ENCODE results near the gene SLC6A1.

SLC6A1 gene

GRCh38 chr3:10981031-10981430 lies 11.5 kb upstream of the SLC6A1 start:
- no peak overlapping the region for H3K4me3 ChIP-seq (replicated peaks; ENCODE audit: insufficient read depth, low read length)
- no peak overlapping the region for H3K27ac ChIP-seq (replicated peaks)
- peaks cover 2% of the 10 kb centered on the region for H3K27me3 ChIP-seq (ENCODE audit: insufficient read depth, poor library complexity, severe bottlenecking)
- no peak for TF ChIP-seq CTCF (IDR thresholded peaks at IDR 0.05; ENCODE audit: insufficient read depth, low read length)
- no peak for TF ChIP-seq SPI1 (IDR thresholded peaks at IDR 0.05; ENCODE audit: borderline replicate concordance, low read depth)
- no peak for TF ChIP-seq REST (IDR thresholded peaks at IDR 0.05; ENCODE audit: insufficient replicate concordance, low read depth)
- no peak for TF ChIP-seq GABPA (IDR thresholded peaks at IDR 0.05; ENCODE audit: low read depth)
- TF ChIP-seq POLR2AphosphoS5 (IDR thresholded peaks at IDR 0.05; ENCODE audit: low read depth): no peak
- DNase-seq (ENCODE audit: low read depth in 1 of 2, low spot score in 1 of 2): no peak

- no peak overlapping the region for H3K4me3 ChIP-seq (replicated peaks; ENCODE audit: insufficient read depth, low read length)
- no peak for DNase-seq (ENCODE audit: low read depth in 1 of 2, low spot score in 1 of 2)
- TF ChIP-seq SPI1 (IDR thresholded peaks at IDR 0.05; ENCODE audit: borderline replicate concordance, low read depth) (no peak), REST (IDR thresholded peaks at IDR 0.05; ENCODE audit: insufficient replicate concordance, low read depth) (no peak), CTCF (IDR thresholded peaks at IDR 0.05; ENCODE audit: insufficient read depth, low read length) (no peak), POLR2AphosphoS5 (IDR thresholded peaks at IDR 0.05; ENCODE audit: low read depth) (no peak), GABPA (IDR thresholded peaks at IDR 0.05; ENCODE audit: low read depth) (no peak)
These were observed 10.6 kb upstream of the SLC6A1 start for GRCh38 chr3:10981961-10982360.

GRCh38 chr3:10982782-10983181 lies 9.8 kb upstream of the SLC6A1 start:
- H3K27ac ChIP-seq (replicated peaks): no peak overlapping the region
- TF ChIP-seq GABPA (IDR thresholded peaks at IDR 0.05; ENCODE audit: low read depth) (no peak), POLR2AphosphoS5 (IDR thresholded peaks at IDR 0.05; ENCODE audit: low read depth) (no peak), REST (IDR thresholded peaks at IDR 0.05; ENCODE audit: insufficient replicate concordance, low read depth) (no peak), CTCF (IDR thresholded peaks at IDR 0.05; ENCODE audit: insufficient read depth, low read length) (no peak), SPI1 (IDR thresholded peaks at IDR 0.05; ENCODE audit: borderline replicate concordance, low read depth) (no peak)
- H3K4me3 ChIP-seq (replicated peaks; ENCODE audit: insufficient read depth, low read length): no peak overlapping the region
- DNase-seq (ENCODE audit: low read depth in 1 of 2, low spot score in 1 of 2): no peak
- H3K27me3 ChIP-seq (ENCODE audit: insufficient read depth, poor library complexity, severe bottlenecking): peaks cover 2% of the 10 kb centered on the region

More at GRCh38 chr3:10981961-10982360, 10.6 kb upstream of the SLC6A1 start:
- no peak overlapping the region for H3K27ac ChIP-seq (replicated peaks)
- peaks cover 2% of the 10 kb centered on the region for H3K27me3 ChIP-seq (ENCODE audit: insufficient read depth, poor library complexity, severe bottlenecking)

Measured in HL-60 (cell line).